HL-60 (cell line): ENCODE measurements around the gene PLS3.

Source experiments
- GABPA ChIP-seq: IDR thresholded peaks from 2 replicates; pipeline ENCODE4 v1.6.1; 2012; ENCODE audit warnings: low read depth
- TF ChIP-seq, protein P1 (sequence below): IDR thresholded peaks from one replicate; pipeline ENCODE4 v1.5.1; 2011; ENCODE audit warnings: low read length, control low read depth, inconsistent platforms; ENCODE audit not compliant: insufficient read depth
- TF ChIP-seq, protein P2 (sequence below): IDR thresholded peaks from 2 replicates; pipeline ENCODE4 v1.6.1; 2012; ENCODE audit warnings: low read depth; ENCODE audit not compliant: insufficient replicate concordance

DNA sequence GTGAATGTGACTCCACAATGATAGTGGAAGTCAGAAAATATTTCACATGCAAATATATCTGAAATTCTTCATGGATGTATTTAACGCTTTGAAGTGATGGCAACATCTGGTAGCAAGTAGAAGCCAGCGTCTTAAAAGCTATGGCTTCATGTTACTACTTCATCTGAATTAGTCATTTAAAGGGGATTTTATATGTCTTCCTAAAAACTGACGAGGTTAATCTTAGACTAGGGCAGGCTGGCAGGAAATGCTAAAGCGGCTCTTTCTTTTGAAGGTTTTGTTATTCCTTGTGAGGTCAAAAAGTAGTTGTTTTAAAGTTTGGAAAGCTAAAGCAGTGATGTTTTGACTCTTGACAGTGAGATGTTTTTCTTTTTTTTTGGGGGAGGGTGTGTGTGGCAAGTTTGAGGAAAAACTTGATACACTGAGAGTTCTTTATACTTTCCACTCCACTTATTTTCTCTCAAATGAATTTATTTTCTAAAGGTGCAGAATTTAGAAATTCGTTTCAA lies 22.6 kb downstream of the PLS3 start:
- TF ChIP-seq GABPA, result no peak
- TF ChIP-seq, protein P1, sequence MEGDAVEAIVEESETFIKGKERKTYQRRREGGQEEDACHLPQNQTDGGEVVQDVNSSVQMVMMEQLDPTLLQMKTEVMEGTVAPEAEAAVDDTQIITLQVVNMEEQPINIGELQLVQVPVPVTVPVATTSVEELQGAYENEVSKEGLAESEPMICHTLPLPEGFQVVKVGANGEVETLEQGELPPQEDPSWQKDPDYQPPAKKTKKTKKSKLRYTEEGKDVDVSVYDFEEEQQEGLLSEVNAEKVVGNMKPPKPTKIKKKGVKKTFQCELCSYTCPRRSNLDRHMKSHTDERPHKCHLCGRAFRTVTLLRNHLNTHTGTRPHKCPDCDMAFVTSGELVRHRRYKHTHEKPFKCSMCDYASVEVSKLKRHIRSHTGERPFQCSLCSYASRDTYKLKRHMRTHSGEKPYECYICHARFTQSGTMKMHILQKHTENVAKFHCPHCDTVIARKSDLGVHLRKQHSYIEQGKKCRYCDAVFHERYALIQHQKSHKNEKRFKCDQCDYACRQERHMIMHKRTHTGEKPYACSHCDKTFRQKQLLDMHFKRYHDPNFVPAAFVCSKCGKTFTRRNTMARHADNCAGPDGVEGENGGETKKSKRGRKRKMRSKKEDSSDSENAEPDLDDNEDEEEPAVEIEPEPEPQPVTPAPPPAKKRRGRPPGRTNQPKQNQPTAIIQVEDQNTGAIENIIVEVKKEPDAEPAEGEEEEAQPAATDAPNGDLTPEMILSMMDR, result no peak
- TF ChIP-seq, protein P2, sequence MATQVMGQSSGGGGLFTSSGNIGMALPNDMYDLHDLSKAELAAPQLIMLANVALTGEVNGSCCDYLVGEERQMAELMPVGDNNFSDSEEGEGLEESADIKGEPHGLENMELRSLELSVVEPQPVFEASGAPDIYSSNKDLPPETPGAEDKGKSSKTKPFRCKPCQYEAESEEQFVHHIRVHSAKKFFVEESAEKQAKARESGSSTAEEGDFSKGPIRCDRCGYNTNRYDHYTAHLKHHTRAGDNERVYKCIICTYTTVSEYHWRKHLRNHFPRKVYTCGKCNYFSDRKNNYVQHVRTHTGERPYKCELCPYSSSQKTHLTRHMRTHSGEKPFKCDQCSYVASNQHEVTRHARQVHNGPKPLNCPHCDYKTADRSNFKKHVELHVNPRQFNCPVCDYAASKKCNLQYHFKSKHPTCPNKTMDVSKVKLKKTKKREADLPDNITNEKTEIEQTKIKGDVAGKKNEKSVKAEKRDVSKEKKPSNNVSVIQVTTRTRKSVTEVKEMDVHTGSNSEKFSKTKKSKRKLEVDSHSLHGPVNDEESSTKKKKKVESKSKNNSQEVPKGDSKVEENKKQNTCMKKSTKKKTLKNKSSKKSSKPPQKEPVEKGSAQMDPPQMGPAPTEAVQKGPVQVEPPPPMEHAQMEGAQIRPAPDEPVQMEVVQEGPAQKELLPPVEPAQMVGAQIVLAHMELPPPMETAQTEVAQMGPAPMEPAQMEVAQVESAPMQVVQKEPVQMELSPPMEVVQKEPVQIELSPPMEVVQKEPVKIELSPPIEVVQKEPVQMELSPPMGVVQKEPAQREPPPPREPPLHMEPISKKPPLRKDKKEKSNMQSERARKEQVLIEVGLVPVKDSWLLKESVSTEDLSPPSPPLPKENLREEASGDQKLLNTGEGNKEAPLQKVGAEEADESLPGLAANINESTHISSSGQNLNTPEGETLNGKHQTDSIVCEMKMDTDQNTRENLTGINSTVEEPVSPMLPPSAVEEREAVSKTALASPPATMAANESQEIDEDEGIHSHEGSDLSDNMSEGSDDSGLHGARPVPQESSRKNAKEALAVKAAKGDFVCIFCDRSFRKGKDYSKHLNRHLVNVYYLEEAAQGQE, result no peak
